GM12892 (cell line): ENCODE results near the gene HLA-DOA.

Source experiments
- POLR2A ChIP-seq: IDR thresholded peaks from 2 replicates; pipeline ENCODE4 v1.6.1; 2011; ENCODE audit warnings: low read depth, low read length, control low read depth
- POLR2AphosphoS5 ChIP-seq: IDR thresholded peaks from 2 replicates; pipeline ENCODE4 v1.6.1; 2011; ENCODE audit warnings: low read depth, low read length, control low read depth

DNA sequence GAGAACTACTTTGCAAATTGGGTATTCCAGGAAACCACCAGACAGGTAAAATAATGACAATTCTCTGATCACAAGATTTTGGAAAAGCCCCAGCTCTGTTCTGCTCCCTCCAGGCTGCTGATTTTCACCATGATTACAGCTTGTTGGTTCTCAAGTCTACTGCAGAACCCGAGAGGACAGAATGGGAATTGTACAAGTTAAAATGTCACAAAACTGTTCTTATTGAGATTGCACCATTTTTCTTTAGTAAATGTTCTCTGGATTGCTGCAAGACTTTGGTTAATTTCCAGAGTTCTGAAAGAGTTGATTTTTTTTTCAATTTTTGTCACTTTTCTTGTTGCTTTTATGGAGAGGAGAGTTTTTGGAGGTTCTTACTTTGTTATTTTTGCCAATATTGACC lies 27.1 kb upstream of the HLA-DOA start:
- TF ChIP-seq POLR2A = no peak
- no peak for TF ChIP-seq POLR2AphosphoS5
